SK-N-SH (cell line): ENCODE data around the gene LTF. TPM values are rescaled to one million over a fixed set of nuclear protein-coding genes. Genes with fewer than 3 reads are reported as not detected.

Source experiments
- CTCF ChIA-PET: fragments of 300-600, 350-600 bp; formaldehyde crosslinking; extraction: SDS; loops from one replicate; lab custom pipeline; 2021; lab: Yijun Ruan, JAX
- POLR2A ChIA-PET: fragments of 350-600 bp; sonication (Branson Sonifier 250); formaldehyde crosslinking; extraction: SDS; loops from one replicate; lab custom pipeline; 2020; ENCODE audit warnings: antibody characterized with exemption, inconsistent platforms; lab: Yijun Ruan, JAX
- DNase-seq: peaks from one replicate; pipeline ENCODE4 v3.0.0; 2012
- H2AFZ ChIP-seq: fragments of 200-600 bp; sonication (generic); 2 replicates; pipeline ENCODE4 v1.8.1; 2016; ENCODE audit warnings: antibody characterized with exemption, mild to moderate bottlenecking, low read depth
- H3F3A ChIP-seq: fragments of 200-600 bp; sonication (generic); replicated peaks from 2 replicates; pipeline ENCODE3; 2016; ENCODE audit warnings: antibody characterized with exemption, mild to moderate bottlenecking; ENCODE audit not compliant: insufficient read depth
- H3K27ac ChIP-seq, 2 experiments: fragments of 200-500 bp in 1 of 2; fragments of 200-600 bp in 1 of 2; sonication (Bioruptor generic) in 1 of 2; sonication (generic), shearing (Covaris generic) in 1 of 2; 2 replicates each; pipeline versions ENCODE4 v1.5.1 to v1.6.1; 2014 to 2016; ENCODE audit warnings: low read depth in 2 of 2, inconsistent platforms in 1 of 2, low read length in 1 of 2, mild to moderate bottlenecking in 1 of 2, mixed read lengths in 1 of 2
- H3K27me3 ChIP-seq: fragments of 200-600 bp; sonication (generic), shearing (Covaris generic); 2 replicates; pipeline ENCODE4 v1.6.1; 2016; ENCODE audit warnings: mixed run types; ENCODE audit not compliant: insufficient read depth
- H3K36me3 ChIP-seq, 2 experiments: fragments of 200-500 bp in 1 of 2; fragments of 200-600 bp in 1 of 2; sonication (Bioruptor generic) in 1 of 2; sonication (generic) in 1 of 2; replicated peaks in 1 of 2; 2 replicates each; pipeline versions ENCODE3 to v1.5.1; 2014 to 2016; ENCODE audit warnings: low read length in 1 of 2, mild to moderate bottlenecking in 1 of 2; ENCODE audit not compliant: insufficient read depth in 2 of 2, control insufficient read depth in 1 of 2
- H3K4me1 ChIP-seq, 2 experiments: fragments of 200-500 bp in 1 of 2; fragments of 200-600 bp in 1 of 2; sonication (Bioruptor generic) in 1 of 2; sonication (generic), shearing (Covaris generic) in 1 of 2; 2 replicates each; pipeline versions ENCODE4 v1.5.1 to v1.6.1; 2014 to 2016; ENCODE audit warnings: low read depth in 1 of 2, low read length in 1 of 2, mixed run types in 1 of 2; ENCODE audit not compliant: insufficient read depth in 2 of 2, control insufficient read depth in 1 of 2
- H3K4me2 ChIP-seq: fragments of 200-600 bp; sonication (generic), shearing (Covaris generic); 2 replicates; pipeline ENCODE4 v1.6.1; 2017; ENCODE audit warnings: mixed run types
- H3K4me3 ChIP-seq, 2 experiments: fragments of 200-500 bp in 1 of 2; fragments of 200-600 bp in 1 of 2; sonication (Bioruptor generic) in 1 of 2; sonication (generic), shearing (Covaris generic) in 1 of 2; 2 replicates each; pipeline versions ENCODE4 v1.5.1 to v1.8.1; 2014 to 2016; ENCODE audit warnings: low read depth in 2 of 2, inconsistent platforms in 1 of 2, low read length in 1 of 2, mild to moderate bottlenecking in 1 of 2, mixed read lengths in 1 of 2, moderate library complexity in 1 of 2
- H3K79me2 ChIP-seq: fragments of 200-600 bp; sonication (generic); 2 replicates; pipeline ENCODE4 v1.8.1; 2017; ENCODE audit warnings: mild to moderate bottlenecking; ENCODE audit not compliant: insufficient read depth
- H3K9ac ChIP-seq: fragments of 200-600 bp; sonication (generic); 2 replicates; pipeline ENCODE4 v1.6.1; 2017; ENCODE audit warnings: mixed run types
- H3K9me2 ChIP-seq: fragments of 200-600 bp; sonication (generic); 2 replicates; pipeline ENCODE4 v1.6.1; 2017; ENCODE audit warnings: mixed run types
- H3K9me3 ChIP-seq: fragments of 200-600 bp; sonication (generic); 2 replicates; pipeline ENCODE4 v1.6.1; 2017; ENCODE audit warnings: mixed run types, mild to moderate bottlenecking, moderate library complexity
- H4K20me1 ChIP-seq: fragments of 200-600 bp; sonication (generic); 2 replicates; pipeline ENCODE4 v1.6.1; 2017; ENCODE audit warnings: mild to moderate bottlenecking, mixed run types; ENCODE audit not compliant: insufficient read depth
- CHD2 ChIP-seq: fragments of 150-350 bp; IDR thresholded peaks from 2 replicates; pipeline ENCODE4 v1.6.1; 2018; ENCODE audit warnings: low read length; ENCODE audit not compliant: partially characterized antibody
- ELF1 ChIP-seq: IDR thresholded peaks from 2 replicates; pipeline ENCODE4 v1.4.0; 2012
- EP300 ChIP-seq, 2 experiments: IDR thresholded peaks; 2 replicates each; pipeline versions ENCODE4 v1.4.0 to v1.6.1; 2012; ENCODE audit warnings: borderline replicate concordance in 1 of 2, low read depth in 1 of 2, low read length in 1 of 2
- FOSL2 ChIP-seq: IDR thresholded peaks from 2 replicates; pipeline ENCODE4 v1.4.0; 2012; ENCODE audit warnings: low read depth, mild to moderate bottlenecking, moderate library complexity, borderline replicate concordance
- FOXJ3 ChIP-seq: sonication (generic); formaldehyde crosslinking; IDR thresholded peaks from 2 replicates; pipeline ENCODE4 v1.5.1; 2020; ENCODE audit warnings: mild to moderate bottlenecking, missing genetic modification reagents
- FOXM1 ChIP-seq: IDR thresholded peaks from 2 replicates; pipeline ENCODE4 v1.4.0; 2012; ENCODE audit warnings: low read depth, mild to moderate bottlenecking
- GATA2 ChIP-seq: sonication (generic); formaldehyde crosslinking; IDR thresholded peaks from 2 replicates; pipeline ENCODE4 v1.5.0; 2020; ENCODE audit warnings: mild to moderate bottlenecking, missing genetic modification reagents
- IRF3 ChIP-seq: fragments of 150-350 bp; IDR thresholded peaks from 2 replicates; pipeline ENCODE4 v1.6.1; 2016; ENCODE audit warnings: mild to moderate bottlenecking, low read depth, low read length
- MEF2A ChIP-seq: IDR thresholded peaks from 2 replicates; pipeline ENCODE4 v1.4.0; 2012; ENCODE audit warnings: low read depth, borderline replicate concordance
- NFIC ChIP-seq: IDR thresholded peaks from 2 replicates; pipeline ENCODE4 v1.4.0; 2012; ENCODE audit warnings: borderline replicate concordance
- NRF1 ChIP-seq: IDR thresholded peaks from 2 replicates; pipeline ENCODE4 v1.6.1; 2012; ENCODE audit warnings: low read depth, mild to moderate bottlenecking, low read length
- POLR2AphosphoS5 ChIP-seq: IDR thresholded peaks from 2 replicates; pipeline ENCODE4 v1.6.1; 2012; ENCODE audit warnings: low read depth, low read length
- RAD21 ChIP-seq: IDR thresholded peaks from 2 replicates; pipeline ENCODE4 v1.6.1; 2012; ENCODE audit warnings: mild to moderate bottlenecking, low read length
- RCOR1 ChIP-seq: fragments of 150-350 bp; IDR thresholded peaks from 2 replicates; pipeline ENCODE4 v1.6.1; 2017; ENCODE audit warnings: antibody characterized with exemption, low read length
- RFX5 ChIP-seq: IDR thresholded peaks from 2 replicates; pipeline ENCODE4 v1.6.1; 2012; ENCODE audit warnings: mild to moderate bottlenecking, improper control_type of control experiment, low read length
- RXRA ChIP-seq: IDR thresholded peaks from 2 replicates; pipeline ENCODE4 v1.4.0; 2012; ENCODE audit warnings: low read depth, mild to moderate bottlenecking, borderline replicate concordance
- SIN3A ChIP-seq: IDR thresholded peaks from 2 replicates; pipeline ENCODE4 v1.6.1; 2012; ENCODE audit warnings: low read depth, mild to moderate bottlenecking, low read length, moderate library complexity, borderline replicate concordance
- TEAD4 ChIP-seq: IDR thresholded peaks from 2 replicates; pipeline ENCODE4 v1.4.0; 2012; ENCODE audit warnings: mild to moderate bottlenecking, borderline replicate concordance; ENCODE audit not compliant: insufficient read depth
- WGBS: methylation state at CpG from one replicate; pipeline ENCODE4 v1.1.6; 2017; ENCODE audit warnings: low lambda C conversion rate; 5-methylcytosine and 5-hydroxymethylcytosine counted together
- polyA plus RNA-seq, 3 experiments: library from polyadenylated mRNA; depleted of rRNA; stranded (reverse); fragments of >200 nt; gene quantifications; 2 replicates each; pipeline ENCODE4 v1.2.3, GENCODE V29; 2012
- TF ChIP-seq, protein P1 (sequence below): IDR thresholded peaks from 2 replicates; pipeline ENCODE4; 2012
- TF ChIP-seq, protein P2 (sequence below): fragments of 200-600 bp; sonication (generic); IDR thresholded peaks from 2 replicates; pipeline ENCODE4 v1.6.1; 2017; ENCODE audit warnings: antibody characterized with exemption, mild to moderate bottlenecking, moderate library complexity

The LTF gene
- polyA plus RNA-seq, 1 of the 3 experiments (the other 2 are of a cell fraction), result not detected

GRCh38 chr3:46435081-46435726, 29.5 kb downstream of the LTF start:
- H3K9me3 ChIP-seq, result 0 out of 2 replicates have a peak, but pooled peaks cover 3% of the 10 kb centered on the region
- DNase-seq, result no peak
- no peaks in the 10 kb centered on the region for H3K27me3 ChIP-seq
- CTCF ChIA-PET, result interaction anchor here (0.9 to 1.2 kb wide), 2 partner anchors 8 to 10 kb away, joined by 3 read pairs; no protein-coding TSS in a partner anchor
- 26% methylated on average over 3 of the region's 3 CpGs for WGBS
- H3K4me1 ChIP-seq, result no peaks in the 10 kb centered on the region
- H3K27ac ChIP-seq, result no peak overlapping the region
- H4K20me1 ChIP-seq, result no peaks in the 10 kb centered on the region
- TF ChIP-seq, protein P1, sequence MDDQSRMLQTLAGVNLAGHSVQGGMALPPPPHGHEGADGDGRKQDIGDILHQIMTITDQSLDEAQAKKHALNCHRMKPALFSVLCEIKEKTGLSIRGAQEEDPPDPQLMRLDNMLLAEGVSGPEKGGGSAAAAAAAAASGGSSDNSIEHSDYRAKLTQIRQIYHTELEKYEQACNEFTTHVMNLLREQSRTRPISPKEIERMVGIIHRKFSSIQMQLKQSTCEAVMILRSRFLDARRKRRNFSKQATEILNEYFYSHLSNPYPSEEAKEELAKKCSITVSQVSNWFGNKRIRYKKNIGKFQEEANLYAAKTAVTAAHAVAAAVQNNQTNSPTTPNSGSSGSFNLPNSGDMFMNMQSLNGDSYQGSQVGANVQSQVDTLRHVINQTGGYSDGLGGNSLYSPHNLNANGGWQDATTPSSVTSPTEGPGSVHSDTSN, result no peak
- TF ChIP-seq MEF2A (no peak), IRF3 (no peak), FOXJ3 (no peak), RCOR1 (no peak), RAD21 (no peak), POLR2AphosphoS5 (no peak), SIN3A (no peak), FOSL2 (no peak), EP300 (IDR thresholded peaks at IDR 0.05; ENCODE audit: borderline replicate concordance in 1 of 2, low read depth in 1 of 2, low read length in 1 of 2) (no peak), TEAD4 (no peak), CHD2 (no peak), RXRA (no peak), NRF1 (no peak), FOXM1 (no peak), RFX5 (no peak), GATA2 (CRISPR knock-in tag) (no peak), NFIC (no peak), ELF1 (no peak)
- TF ChIP-seq, protein P2, sequence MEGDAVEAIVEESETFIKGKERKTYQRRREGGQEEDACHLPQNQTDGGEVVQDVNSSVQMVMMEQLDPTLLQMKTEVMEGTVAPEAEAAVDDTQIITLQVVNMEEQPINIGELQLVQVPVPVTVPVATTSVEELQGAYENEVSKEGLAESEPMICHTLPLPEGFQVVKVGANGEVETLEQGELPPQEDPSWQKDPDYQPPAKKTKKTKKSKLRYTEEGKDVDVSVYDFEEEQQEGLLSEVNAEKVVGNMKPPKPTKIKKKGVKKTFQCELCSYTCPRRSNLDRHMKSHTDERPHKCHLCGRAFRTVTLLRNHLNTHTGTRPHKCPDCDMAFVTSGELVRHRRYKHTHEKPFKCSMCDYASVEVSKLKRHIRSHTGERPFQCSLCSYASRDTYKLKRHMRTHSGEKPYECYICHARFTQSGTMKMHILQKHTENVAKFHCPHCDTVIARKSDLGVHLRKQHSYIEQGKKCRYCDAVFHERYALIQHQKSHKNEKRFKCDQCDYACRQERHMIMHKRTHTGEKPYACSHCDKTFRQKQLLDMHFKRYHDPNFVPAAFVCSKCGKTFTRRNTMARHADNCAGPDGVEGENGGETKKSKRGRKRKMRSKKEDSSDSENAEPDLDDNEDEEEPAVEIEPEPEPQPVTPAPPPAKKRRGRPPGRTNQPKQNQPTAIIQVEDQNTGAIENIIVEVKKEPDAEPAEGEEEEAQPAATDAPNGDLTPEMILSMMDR, result no peak
- POLR2A ChIA-PET, result no interaction called here
- H3K4me3 ChIP-seq, result no peak overlapping the region
- H3K9me2 ChIP-seq, result no peaks in the 10 kb centered on the region
- no peak overlapping the region for H2AFZ ChIP-seq
- no peaks in the 10 kb centered on the region for H3K36me3 ChIP-seq
- no peaks in the 10 kb centered on the region for H3K79me2 ChIP-seq
- no peak overlapping the region for H3K4me2 ChIP-seq
- no peaks in the 10 kb centered on the region for H3F3A ChIP-seq
- no peak overlapping the region for H3K9ac ChIP-seq
